Keratinocyte (primary cell): ENCODE measurements around the gene PTCHD1. TPM values are rescaled to one million over a fixed set of nuclear protein-coding genes. Genes with fewer than 3 reads are reported as not detected.

Experiments
- DNase-seq: peaks from one replicate; pipeline ENCODE4 v3.0.0-alpha.2; 2011; ENCODE audit warnings: low read depth, missing footprints, low spot score
- FAIRE-seq: peaks from 2 replicates; lab custom pipeline; 2011; peaks lifted over from hg19 to GRCh38; lab: Jason Lieb, UNC
- H2AFZ ChIP-seq: 2 replicates; pipeline ENCODE4 v1.6.0; 2012; ENCODE audit warnings: low read length, control low read depth, inconsistent platforms; ENCODE audit not compliant: control insufficient read depth
- H3K27ac ChIP-seq: 2 replicates; pipeline ENCODE4 v1.5.1; 2011; ENCODE audit warnings: low read length; ENCODE audit not compliant: control insufficient read depth, insufficient read depth
- H3K27me3 ChIP-seq: 3 replicates; pipeline ENCODE4 v1.6.0; 2011; ENCODE audit warnings: low read length; ENCODE audit not compliant: control insufficient read depth, insufficient read depth; ENCODE audit errors: extremely low read depth
- H3K36me3 ChIP-seq, 2 experiments: 2 replicates in 1 of 2; 3 replicates in 1 of 2; pipeline ENCODE4 v1.5.1; 2011; ENCODE audit warnings: low read length in 2 of 2, mild to moderate bottlenecking in 1 of 2; ENCODE audit not compliant: control insufficient read depth in 2 of 2, insufficient read depth in 2 of 2; ENCODE audit errors: extremely low read depth in 1 of 2
- H3K4me1 ChIP-seq: 3 replicates; pipeline ENCODE4 v1.5.1; 2011; ENCODE audit warnings: low read length; ENCODE audit not compliant: control insufficient read depth, insufficient read depth; ENCODE audit errors: extremely low read depth
- H3K4me2 ChIP-seq: 3 replicates; pipeline ENCODE4 v1.6.0; 2011; ENCODE audit warnings: low read depth, low read length; ENCODE audit not compliant: control insufficient read depth, insufficient read depth; ENCODE audit errors: extremely low read depth
- H3K4me3 ChIP-seq, 3 experiments: fragments of 200-600 bp in 1 of 3; sonication (generic) in 1 of 3; 2 replicates in 2 of 3; 3 replicates in 1 of 3; pipeline ENCODE4 v1.5.1; 2011 to 2016; ENCODE audit warnings: low read length in 3 of 3, mild to moderate bottlenecking in 3 of 3, control low read depth in 2 of 3, inconsistent platforms in 1 of 3, low read depth in 1 of 3, mixed read lengths in 1 of 3, mixed run types in 1 of 3, moderate library complexity in 1 of 3; ENCODE audit not compliant: control insufficient read depth in 2 of 3, insufficient read depth in 2 of 3; ENCODE audit errors: extremely low read depth in 1 of 3
- H3K79me2 ChIP-seq: 2 replicates; pipeline ENCODE4 v1.6.0; 2012; ENCODE audit warnings: low read length; ENCODE audit not compliant: control insufficient read depth, insufficient read depth
- H3K9ac ChIP-seq: 3 replicates; pipeline ENCODE4 v1.6.0; 2011; ENCODE audit warnings: low read length; ENCODE audit not compliant: control insufficient read depth, insufficient read depth; ENCODE audit errors: extremely low read depth
- H3K9me1 ChIP-seq: 3 replicates; pipeline ENCODE4 v1.6.0; 2011; ENCODE audit warnings: low read length; ENCODE audit not compliant: control insufficient read depth, insufficient read depth; ENCODE audit errors: extremely low read depth
- H3K9me3 ChIP-seq: 2 replicates; pipeline ENCODE4 v1.5.1; 2012; ENCODE audit warnings: low read depth, low read length; ENCODE audit not compliant: control insufficient read depth
- H4K20me1 ChIP-seq: 3 replicates; pipeline ENCODE4 v1.6.0; 2011; ENCODE audit warnings: low read length; ENCODE audit not compliant: control insufficient read depth, insufficient read depth; ENCODE audit errors: extremely low read depth
- EZH2 ChIP-seq: IDR thresholded peaks from one replicate; pipeline ENCODE4 v1.6.1; 2012; ENCODE audit warnings: inconsistent platforms, mild to moderate bottlenecking, low read length, moderate library complexity
- dilution Hi-C: fragments of 300-500 bp; cut with MboI; formaldehyde crosslinking; loops from one replicate; pipeline ENCODE4 v1.7.0; 2020; ENCODE audit warnings: low sequenced_read_pairs; ENCODE audit not compliant: extremely low pct_ligation_motif_present
- polyA plus RNA-seq, 5 experiments: library from polyadenylated mRNA; depleted of rRNA in 3 of 5; stranded (reverse) in 3 of 5; stranded (forward) in 1 of 5; unstranded in 1 of 5; fragments of >200 nt; gene quantifications; 1 replicate in 1 of 5; 2 replicates in 3 of 5; 3 replicates in 1 of 5; pipeline versions ENCODE4 v1.2.1 to v1.2.3, GENCODE V29; 2011 to 2012; ENCODE audit warnings: missing spikeins in 2 of 5, low read depth in 1 of 5, low replicate concordance in 1 of 5
- TF ChIP-seq, protein P1 (sequence below), 3 experiments: IDR thresholded peaks in 1 of 3; conservative IDR thresholded peaks in 1 of 3; optimal IDR thresholded peaks in 1 of 3; 2 replicates in 2 of 3; 3 replicates in 1 of 3; pipeline versions ENCODE3 to v1.5.1; 2011; ENCODE audit warnings: low read length in 3 of 3, mild to moderate bottlenecking in 3 of 3, moderate library complexity in 2 of 3, control low read depth in 1 of 3, inconsistent platforms in 1 of 3; ENCODE audit not compliant: insufficient read depth in 2 of 3; ENCODE audit errors: extremely low read depth in 1 of 3

Gene PTCHD1
- polyA plus RNA-seq, 1 donor (not counting 4 experiments of a cell fraction or from before 2014, with no cell fraction given) = not detected

DNA sequence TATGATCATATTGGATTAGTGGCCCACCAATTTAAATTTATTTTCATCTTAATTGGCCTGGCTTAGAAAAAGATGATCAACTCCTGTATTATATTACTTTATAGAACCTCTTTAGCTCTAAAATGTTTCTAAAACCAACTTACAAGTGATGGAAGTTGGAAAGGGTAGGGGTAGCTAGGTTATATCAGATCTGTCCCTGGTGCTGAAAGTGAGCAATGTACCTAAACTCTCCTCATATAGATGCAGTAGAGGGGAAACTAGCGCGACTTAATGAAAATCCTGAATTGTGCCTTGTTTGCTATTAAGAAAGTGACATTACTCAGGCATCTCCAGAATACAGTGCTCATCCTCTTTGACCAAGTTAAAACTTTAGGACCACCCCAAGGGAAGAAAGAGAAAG lies 7.5 kb upstream of the PTCHD1 start:
- TF ChIP-seq, protein P1, sequence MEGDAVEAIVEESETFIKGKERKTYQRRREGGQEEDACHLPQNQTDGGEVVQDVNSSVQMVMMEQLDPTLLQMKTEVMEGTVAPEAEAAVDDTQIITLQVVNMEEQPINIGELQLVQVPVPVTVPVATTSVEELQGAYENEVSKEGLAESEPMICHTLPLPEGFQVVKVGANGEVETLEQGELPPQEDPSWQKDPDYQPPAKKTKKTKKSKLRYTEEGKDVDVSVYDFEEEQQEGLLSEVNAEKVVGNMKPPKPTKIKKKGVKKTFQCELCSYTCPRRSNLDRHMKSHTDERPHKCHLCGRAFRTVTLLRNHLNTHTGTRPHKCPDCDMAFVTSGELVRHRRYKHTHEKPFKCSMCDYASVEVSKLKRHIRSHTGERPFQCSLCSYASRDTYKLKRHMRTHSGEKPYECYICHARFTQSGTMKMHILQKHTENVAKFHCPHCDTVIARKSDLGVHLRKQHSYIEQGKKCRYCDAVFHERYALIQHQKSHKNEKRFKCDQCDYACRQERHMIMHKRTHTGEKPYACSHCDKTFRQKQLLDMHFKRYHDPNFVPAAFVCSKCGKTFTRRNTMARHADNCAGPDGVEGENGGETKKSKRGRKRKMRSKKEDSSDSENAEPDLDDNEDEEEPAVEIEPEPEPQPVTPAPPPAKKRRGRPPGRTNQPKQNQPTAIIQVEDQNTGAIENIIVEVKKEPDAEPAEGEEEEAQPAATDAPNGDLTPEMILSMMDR (optimal IDR thresholded peaks at IDR 0.05 in 1 of 3, IDR thresholded peaks at IDR 0.05 in 1 of 3, conservative IDR thresholded peaks at IDR 0.05 in 1 of 3; ENCODE audit: extremely low read depth in 1 of 3, insufficient read depth in 2 of 3, low read length in 3 of 3) = no peak
- TF ChIP-seq EZH2 = no peak
- dilution Hi-C loops = no loop called here
- Histone ChIP-seq H3K27me3 (peaks cover 10% of the 10 kb centered on the region), H3K36me3 (no peaks in the 10 kb centered on the region), H3K9ac (no peak overlapping the region), H3K79me2 (no peaks in the 10 kb centered on the region), H4K20me1 (no peaks in the 10 kb centered on the region), H3K9me1 (no peaks in the 10 kb centered on the region), H3K27ac (no peak overlapping the region), H3K9me3 (no peaks in the 10 kb centered on the region), H3K4me1 (no peaks in the 10 kb centered on the region), H3K4me2 (no peak overlapping the region), H2AFZ (no peak overlapping the region), H3K4me3 (no peak overlapping the region)
- DNase-seq (no peak), FAIRE-seq (no peak)

DNA sequence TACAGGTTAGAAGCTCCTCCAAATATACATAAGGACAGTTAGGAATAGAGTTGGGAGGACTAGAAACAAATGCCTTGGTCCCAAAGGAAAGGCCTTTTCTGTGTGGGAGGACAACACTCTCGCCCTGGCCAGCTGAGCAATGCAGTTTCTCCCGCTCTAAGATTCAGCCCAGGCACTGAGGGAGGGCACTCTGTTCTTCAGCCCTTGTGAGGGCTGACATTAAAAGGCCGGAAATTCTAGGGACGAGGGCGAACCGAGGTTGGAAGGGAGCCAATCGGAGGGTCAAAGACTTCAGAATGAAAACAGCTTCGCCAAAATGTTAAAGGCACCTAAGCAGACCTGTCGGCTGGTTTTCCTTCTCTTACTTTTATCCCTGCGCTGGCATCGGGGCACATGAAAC lies 2.9 kb upstream of the PTCHD1 start:
- peaks cover 47% of the 10 kb centered on the region for H3K27me3 ChIP-seq
- dilution Hi-C loops = no loop called here
- no peaks in the 10 kb centered on the region for H3K4me1 ChIP-seq
- H3K79me2 ChIP-seq = no peaks in the 10 kb centered on the region
- H3K27ac ChIP-seq = no peak overlapping the region
- H2AFZ ChIP-seq = no peak overlapping the region
- H3K9me1 ChIP-seq = no peaks in the 10 kb centered on the region
- H3K4me3 ChIP-seq = no peak overlapping the region
- H3K9ac ChIP-seq = no peak overlapping the region
- TF ChIP-seq, protein P1 (optimal IDR thresholded peaks at IDR 0.05 in 1 of 3, IDR thresholded peaks at IDR 0.05 in 1 of 3, conservative IDR thresholded peaks at IDR 0.05 in 1 of 3; ENCODE audit: extremely low read depth in 1 of 3, insufficient read depth in 2 of 3, low read length in 3 of 3) = no peak
- TF ChIP-seq EZH2 = no peak
- H3K4me2 ChIP-seq = no peak overlapping the region
- no peak for FAIRE-seq
- no peak for DNase-seq
- no peaks in the 10 kb centered on the region for H3K36me3 ChIP-seq
- H3K9me3 ChIP-seq = no peaks in the 10 kb centered on the region
- H4K20me1 ChIP-seq = no peaks in the 10 kb centered on the region
